SU-DHL-6 (cell line): Measurements from ENCODE around the gene SAT2.

Source experiments
- EZH2phosphoT487 ChIP-seq: fragments of 200-600 bp; sonication (generic), shearing (Covaris generic); conservative IDR thresholded peaks from 2 replicates; pipeline ENCODE4 v1.6.1; 2018; ENCODE audit warnings: mild to moderate bottlenecking, antibody characterized with exemption, low read length, moderate library complexity, mixed read lengths
- TF ChIP-seq, protein P1 (sequence below): fragments of 200-600 bp; sonication (generic); IDR thresholded peaks from one replicate; pipeline ENCODE4 v1.5.1; 2017; ENCODE audit warnings: antibody characterized with exemption, mild to moderate bottlenecking, low read length, moderate library complexity; ENCODE audit not compliant: insufficient read depth, poor library complexity, severe bottlenecking

DNA sequence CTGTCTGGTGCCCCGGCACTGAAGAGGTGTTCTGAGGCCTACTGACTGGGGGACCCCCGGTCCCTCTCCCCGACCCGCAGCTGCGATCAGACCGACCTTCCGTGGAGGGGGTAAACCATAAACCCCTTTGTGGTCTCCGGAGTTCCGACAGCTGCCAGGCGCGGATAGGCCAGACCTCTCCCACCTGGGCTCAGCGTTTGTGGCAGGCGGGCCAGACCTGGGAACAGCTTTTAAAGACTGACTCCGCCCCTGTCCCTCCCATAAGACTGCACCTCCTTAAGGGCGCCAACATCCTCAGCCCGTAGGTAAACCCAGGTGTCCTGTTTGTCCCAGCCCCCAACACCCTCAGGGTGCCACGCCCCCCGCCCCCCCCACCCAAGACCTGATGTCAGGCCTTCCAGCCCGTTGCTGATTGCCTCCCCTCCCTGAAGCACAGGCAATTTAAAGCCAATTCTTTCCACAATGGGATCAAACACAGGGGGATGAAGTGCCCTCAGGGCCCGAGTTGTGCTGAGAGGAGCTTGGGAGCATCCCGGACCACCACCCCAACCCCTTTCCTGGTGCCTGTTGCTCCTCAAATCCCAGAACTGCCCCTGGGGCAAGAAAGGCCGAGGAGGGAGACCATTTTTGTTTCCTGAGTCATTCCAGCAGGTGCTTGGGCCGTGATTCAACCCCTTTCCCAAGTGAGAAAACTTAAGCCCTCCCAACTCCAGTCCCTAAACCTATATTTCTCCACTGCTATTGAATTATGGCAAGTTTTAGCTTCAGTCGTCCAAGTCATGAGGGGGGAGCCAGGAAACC lies 37.5 kb downstream of the SAT2 start, which contains the start of gene SOX15:
- TF ChIP-seq EZH2phosphoT487, result no peak
- TF ChIP-seq, protein P1, sequence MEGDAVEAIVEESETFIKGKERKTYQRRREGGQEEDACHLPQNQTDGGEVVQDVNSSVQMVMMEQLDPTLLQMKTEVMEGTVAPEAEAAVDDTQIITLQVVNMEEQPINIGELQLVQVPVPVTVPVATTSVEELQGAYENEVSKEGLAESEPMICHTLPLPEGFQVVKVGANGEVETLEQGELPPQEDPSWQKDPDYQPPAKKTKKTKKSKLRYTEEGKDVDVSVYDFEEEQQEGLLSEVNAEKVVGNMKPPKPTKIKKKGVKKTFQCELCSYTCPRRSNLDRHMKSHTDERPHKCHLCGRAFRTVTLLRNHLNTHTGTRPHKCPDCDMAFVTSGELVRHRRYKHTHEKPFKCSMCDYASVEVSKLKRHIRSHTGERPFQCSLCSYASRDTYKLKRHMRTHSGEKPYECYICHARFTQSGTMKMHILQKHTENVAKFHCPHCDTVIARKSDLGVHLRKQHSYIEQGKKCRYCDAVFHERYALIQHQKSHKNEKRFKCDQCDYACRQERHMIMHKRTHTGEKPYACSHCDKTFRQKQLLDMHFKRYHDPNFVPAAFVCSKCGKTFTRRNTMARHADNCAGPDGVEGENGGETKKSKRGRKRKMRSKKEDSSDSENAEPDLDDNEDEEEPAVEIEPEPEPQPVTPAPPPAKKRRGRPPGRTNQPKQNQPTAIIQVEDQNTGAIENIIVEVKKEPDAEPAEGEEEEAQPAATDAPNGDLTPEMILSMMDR, result no peak
